KBM-7 (cell line): Measurements from ENCODE around the gene FADS1.
A peak's percentile ranks its signal among the peaks of the same experiment; 100 is the strongest.

ENCODE experiments used
- DNase-seq: peaks from one replicate; pipeline ENCODE4 v3.0.0-alpha.2; 2015
- in situ Hi-C: fragments of 300-500 bp; cut with MboI; formaldehyde crosslinking; loops from 2 replicates; pipeline ENCODE4 v1.14.3; 2020; ENCODE audit warnings: low sequenced_read_pairs, low pct_unique_long_range_greater_than_20kb, mixed read lengths

The FADS1 gene

GRCh38 chr11:61828629-61829407 lies 12.0 kb upstream of the FADS1 start:
- DNase-seq = peak; percentile 62
- in situ Hi-C loops = no loop called here

- no peak for DNase-seq
- in situ Hi-C loops = no loop called here
These were observed 11.5 kb upstream of the FADS1 start for GRCh38 chr11:61828379-61828628.

- in situ Hi-C loops = no loop called here
- peak; percentile 90 for DNase-seq
These were observed 11.0 kb upstream of the FADS1 start, which contains the start of gene FADS2 for GRCh38 chr11:61827571-61828378. FADS2 (plus strand) TSS chr11:61828300; CDS start chr11:61828391, 91 bp downstream.

GRCh38 chr11:61826930-61827570 lies 10.2 kb upstream of the FADS1 start:
- in situ Hi-C loops = no loop called here
- DNase-seq = peak; percentile 79

- no peak for DNase-seq
- in situ Hi-C loops = no loop called here
These were observed 3.4 kb upstream of the FADS1 start for GRCh38 chr11:61820174-61820573.

GRCh38 chr11:61817471-61818202 lies 834 bp upstream of the FADS1 start:
- DNase-seq = no peak
- in situ Hi-C loops = no loop called here

- in situ Hi-C loops = no loop called here
These were observed 740 bp downstream of the FADS1 start for GRCh38 chr11:61815790-61816735.

GRCh38 chr11:61814958-61815789 lies 1.6 kb downstream of the FADS1 start:
- peak; percentile 80 for DNase-seq
- in situ Hi-C loops = no loop called here

More at GRCh38 chr11:61815790-61816735, 740 bp downstream of the FADS1 start:
- DNase-seq = no peak

- in situ Hi-C loops = no loop called here
- DNase-seq = peak; percentile 72
These were observed 2.4 kb downstream of the FADS1 start for GRCh38 chr11:61814247-61814957.

- DNase-seq = no peak
- in situ Hi-C loops = no loop called here
These were observed 3.9 kb downstream of the FADS1 start for GRCh38 chr11:61812736-61813411.

- DNase-seq = no peak
- in situ Hi-C loops = no loop called here
These were observed 5.0 kb downstream of the FADS1 start for GRCh38 chr11:61811831-61812230.

- no peak for DNase-seq
- in situ Hi-C loops = no loop called here
These were observed 6.1 kb downstream of the FADS1 start for GRCh38 chr11:61810671-61811175.

GRCh38 chr11:61806785-61807184 lies 10.0 kb downstream of the FADS1 start:
- no peak for DNase-seq
- in situ Hi-C loops = no loop called here

GRCh38 chr11:61805146-61805545 lies 11.7 kb downstream of the FADS1 start:
- no peak for DNase-seq
- in situ Hi-C loops = no loop called here

GRCh38 chr11:61803889-61804647 lies 12.7 kb downstream of the FADS1 start:
- in situ Hi-C loops = no loop called here
- DNase-seq = no peak

GRCh38 chr11:61802605-61803004 lies 14.2 kb downstream of the FADS1 start:
- in situ Hi-C loops = no loop called here
- DNase-seq = no peak
